ENCODE data around the gene PAX8. TPM values are rescaled to one million over a fixed set of nuclear protein-coding genes. Genes with fewer than 3 reads are reported as not detected.

PAX8 gene
- total RNA-seq, 1 donor from 2014 or later: 1.6 TPM

DNA sequence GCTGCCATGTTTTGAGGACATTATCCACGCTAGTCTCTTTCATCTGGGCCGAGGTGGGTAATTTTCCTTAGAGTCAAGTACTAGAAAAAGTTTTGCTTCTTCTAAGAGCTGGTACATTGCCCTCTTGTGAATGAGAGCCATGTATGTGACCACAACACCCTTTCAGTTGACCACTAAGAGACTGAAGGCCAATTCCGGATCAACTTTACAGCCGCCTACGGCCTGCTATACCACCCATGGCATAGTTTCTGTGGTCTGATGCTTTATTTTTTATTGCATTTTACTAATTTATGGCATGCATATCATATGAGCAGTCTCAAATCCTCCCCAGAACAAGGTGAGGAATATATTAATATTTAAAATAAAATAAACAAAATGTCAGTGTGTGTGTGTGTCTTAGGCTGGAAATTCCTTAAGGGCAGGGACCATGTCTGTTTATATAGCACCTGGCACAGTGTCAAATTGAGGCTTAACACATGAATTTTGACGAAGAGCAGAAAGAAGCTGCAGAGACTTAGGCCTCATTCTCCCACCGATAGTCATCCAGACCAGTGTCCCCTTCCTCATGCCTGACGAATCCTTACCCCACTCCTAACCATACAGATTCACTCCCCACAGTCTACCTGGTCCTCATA is 69.6 kb downstream of the PAX8 start:
- no peak overlapping the region for H3K27ac ChIP-seq
- no peaks in the 10 kb centered on the region for H3K27me3 ChIP-seq
- no peak overlapping the region for H3K4me3 ChIP-seq
- H3K9me3 ChIP-seq: no peaks in the 10 kb centered on the region
- no peaks in the 10 kb centered on the region for H3K36me3 ChIP-seq
- H3K4me1 ChIP-seq: peaks cover 15% of the 10 kb centered on the region
- DNase-seq (no peak), ATAC-seq (no peak)
- intact Hi-C loops (cut with DNase I): no loop called here
- TF ChIP-seq, protein P1, sequence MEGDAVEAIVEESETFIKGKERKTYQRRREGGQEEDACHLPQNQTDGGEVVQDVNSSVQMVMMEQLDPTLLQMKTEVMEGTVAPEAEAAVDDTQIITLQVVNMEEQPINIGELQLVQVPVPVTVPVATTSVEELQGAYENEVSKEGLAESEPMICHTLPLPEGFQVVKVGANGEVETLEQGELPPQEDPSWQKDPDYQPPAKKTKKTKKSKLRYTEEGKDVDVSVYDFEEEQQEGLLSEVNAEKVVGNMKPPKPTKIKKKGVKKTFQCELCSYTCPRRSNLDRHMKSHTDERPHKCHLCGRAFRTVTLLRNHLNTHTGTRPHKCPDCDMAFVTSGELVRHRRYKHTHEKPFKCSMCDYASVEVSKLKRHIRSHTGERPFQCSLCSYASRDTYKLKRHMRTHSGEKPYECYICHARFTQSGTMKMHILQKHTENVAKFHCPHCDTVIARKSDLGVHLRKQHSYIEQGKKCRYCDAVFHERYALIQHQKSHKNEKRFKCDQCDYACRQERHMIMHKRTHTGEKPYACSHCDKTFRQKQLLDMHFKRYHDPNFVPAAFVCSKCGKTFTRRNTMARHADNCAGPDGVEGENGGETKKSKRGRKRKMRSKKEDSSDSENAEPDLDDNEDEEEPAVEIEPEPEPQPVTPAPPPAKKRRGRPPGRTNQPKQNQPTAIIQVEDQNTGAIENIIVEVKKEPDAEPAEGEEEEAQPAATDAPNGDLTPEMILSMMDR (IDR thresholded peaks at IDR 0.05): no peak

- TF ChIP-seq, protein P1 (IDR thresholded peaks at IDR 0.05): no peak
- ATAC-seq: no peak
- no peaks in the 10 kb centered on the region for H3K36me3 ChIP-seq
- peaks cover 15% of the 10 kb centered on the region for H3K4me1 ChIP-seq
- H3K9me3 ChIP-seq: no peaks in the 10 kb centered on the region
- intact Hi-C loops (cut with DNase I): no loop called here
- H3K27ac ChIP-seq: no peak overlapping the region
- no peak for DNase-seq
- H3K4me3 ChIP-seq: no peak overlapping the region
- H3K27me3 ChIP-seq: no peaks in the 10 kb centered on the region
Measured at GRCh38 chr2:113208396-113208795, 70.3 kb downstream of the PAX8 start.

GRCh38 chr2:113207021-113207420 is 71.7 kb downstream of the PAX8 start:
- intact Hi-C loops (cut with DNase I): no loop called here
- Histone ChIP-seq H3K9me3 (no peaks in the 10 kb centered on the region), H3K4me1 (peaks cover 13% of the 10 kb centered on the region), H3K4me3 (no peak overlapping the region), H3K27me3 (no peaks in the 10 kb centered on the region), H3K36me3 (no peaks in the 10 kb centered on the region), H3K27ac (no peak overlapping the region)
- ATAC-seq (no peak), DNase-seq (no peak)
- TF ChIP-seq, protein P1 (IDR thresholded peaks at IDR 0.05): no peak

- no peak overlapping the region for H3K27ac ChIP-seq
- H3K27me3 ChIP-seq: no peaks in the 10 kb centered on the region
- H3K36me3 ChIP-seq: peaks cover 5% of the 10 kb centered on the region
- no peaks in the 10 kb centered on the region for H3K9me3 ChIP-seq
- peaks cover 6% of the 10 kb centered on the region for H3K4me1 ChIP-seq
- DNase-seq: no peak
- TF ChIP-seq, protein P1 (IDR thresholded peaks at IDR 0.05): no peak
- H3K4me3 ChIP-seq: no peak overlapping the region
- intact Hi-C loops (cut with DNase I): no loop called here
- ATAC-seq: no peak
Measured at GRCh38 chr2:113206251-113206650, 72.5 kb downstream of the PAX8 start.

GRCh38 chr2:113203901-113204519 is 74.7 kb downstream of the PAX8 start:
- peaks cover 5% of the 10 kb centered on the region for H3K4me1 ChIP-seq
- peak; percentile 78 for DNase-seq
- peak; percentile 79 for ATAC-seq
- no peak overlapping the region for H3K4me3 ChIP-seq
- H3K27ac ChIP-seq: no peak overlapping the region
- no peaks in the 10 kb centered on the region for H3K27me3 ChIP-seq
- TF ChIP-seq, protein P1 (IDR thresholded peaks at IDR 0.05): peak; percentile 84
- intact Hi-C loops (cut with DNase I): loop anchor here (5.0 kb wide), 1 partner anchor 38 kb away; no protein-coding TSS in a partner anchor
- no peaks in the 10 kb centered on the region for H3K9me3 ChIP-seq
- peaks cover 16% of the 10 kb centered on the region for H3K36me3 ChIP-seq

All from upper lobe of right lung (tissue), 1 donor.